ENCODE data around the gene LRR1. TPM values are rescaled to one million over a fixed set of nuclear protein-coding genes. Genes with fewer than 3 reads are reported as not detected.
"Not testable (repeated sequence)": the region's sequence is repeated elsewhere in the genome, so short reads cannot be mapped to it uniquely, and the experiment has no call there.

LRR1 gene
- total and polyA plus RNA-seq, 3 donors from 2014 or later = 23.8 to 85.7 (median 35.8) TPM

DNA sequence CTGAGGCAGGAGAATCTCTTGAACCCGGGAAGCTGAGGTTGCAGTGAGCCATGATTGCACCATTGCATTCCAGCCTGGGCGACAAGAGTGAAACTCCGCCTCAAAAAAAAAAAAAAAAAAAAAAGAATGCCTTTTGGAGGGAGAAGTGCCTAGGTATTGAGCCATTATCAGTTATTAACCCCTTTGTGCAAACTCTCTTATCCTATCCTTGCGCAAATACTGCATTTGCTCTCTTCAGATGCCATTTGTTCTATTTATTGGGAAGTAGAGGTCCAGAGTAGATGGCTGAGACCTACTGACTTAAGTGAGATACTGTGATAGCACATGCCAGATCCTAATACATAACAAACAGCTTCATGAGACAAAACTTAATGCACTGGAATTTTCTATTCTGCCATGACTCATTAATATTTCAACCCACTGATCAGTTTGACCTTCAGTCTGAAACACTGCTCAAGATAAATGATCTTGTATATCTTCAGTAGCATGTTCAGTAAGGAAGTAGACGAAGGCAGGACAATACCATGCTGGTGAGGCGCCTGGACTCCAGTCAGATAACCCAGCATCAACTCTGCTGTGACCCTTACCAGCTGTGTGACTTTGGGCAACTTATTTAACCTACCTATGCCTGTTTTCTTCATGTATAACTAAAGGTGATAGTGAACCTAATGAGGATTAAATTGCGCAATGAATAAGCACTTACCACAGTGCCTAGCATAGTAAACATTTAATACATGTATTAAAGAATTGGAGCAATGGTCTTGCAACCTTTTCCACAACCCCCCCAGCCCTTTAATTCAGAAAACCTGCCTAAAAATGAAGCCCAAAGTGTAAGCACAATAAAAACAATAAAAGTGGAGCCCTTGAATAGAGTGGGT is 42.0 kb downstream of the LRR1 start:
- no peak overlapping the region for H3K4me3 ChIP-seq
- no peaks in the 10 kb centered on the region for H3K36me3 ChIP-seq (ENCODE audit: low read depth, missing control alignments)
- DNase-seq = no peak
- peak overlapping the region in 1 of 2 donors; percentile 57 for H3K27ac ChIP-seq
- TF ChIP-seq POLR2A (IDR thresholded peaks at IDR 0.05) (no peak), CTCF (IDR thresholded peaks at IDR 0.05) (no peak)
- intact Hi-C loops (cut with DNase I; ENCODE audit: low total_unique reads) = no loop called here
- H3K4me1 ChIP-seq = peaks cover 27% of the 10 kb centered on the region
- WGBS, 2 donors = 89 to 91% methylated on average over 7 of the region's 7 CpGs
- H3K9me3 ChIP-seq = no peaks in the 10 kb centered on the region
- no peaks in the 10 kb centered on the region for H3K27me3 ChIP-seq

DNA sequence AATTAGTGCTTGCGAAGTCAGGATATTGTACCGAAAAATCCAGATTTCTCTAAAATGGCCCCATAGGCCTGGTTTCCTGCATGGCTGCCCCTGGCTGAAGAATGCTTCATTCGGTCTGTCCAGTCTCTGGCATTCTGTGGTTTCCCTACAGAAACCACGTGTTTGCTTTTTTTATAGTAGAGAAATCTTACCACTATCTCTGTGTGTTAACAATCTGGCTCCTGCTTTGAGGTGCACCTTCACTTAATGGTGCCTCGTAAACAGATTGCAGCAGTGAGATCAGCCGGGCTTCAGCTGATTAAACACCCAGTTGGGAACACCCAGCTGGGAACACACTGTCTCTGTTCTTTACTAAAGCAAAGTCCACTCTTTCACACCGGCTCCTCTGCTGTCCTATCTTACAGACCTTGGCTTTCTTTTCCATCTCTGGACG is 43.0 kb downstream of the LRR1 start:
- H3K9me3 ChIP-seq = no peaks in the 10 kb centered on the region
- no peak overlapping the region for H3K4me3 ChIP-seq
- DNase-seq = peak; percentile 55
- H3K36me3 ChIP-seq (ENCODE audit: low read depth, missing control alignments) = no peaks in the 10 kb centered on the region
- no peaks in the 10 kb centered on the region for H3K27me3 ChIP-seq
- intact Hi-C loops (cut with DNase I; ENCODE audit: low total_unique reads) = no loop called here
- WGBS, 2 donors = 48 to 57% methylated on average over 8 of the region's 8 CpGs
- H3K4me1 ChIP-seq = peaks cover 25% of the 10 kb centered on the region
- H3K27ac ChIP-seq = peak overlapping the region; percentile 24 to 57
- TF ChIP-seq POLR2A (IDR thresholded peaks at IDR 0.05) (no peak), CTCF (IDR thresholded peaks at IDR 0.05) (no peak)

DNA sequence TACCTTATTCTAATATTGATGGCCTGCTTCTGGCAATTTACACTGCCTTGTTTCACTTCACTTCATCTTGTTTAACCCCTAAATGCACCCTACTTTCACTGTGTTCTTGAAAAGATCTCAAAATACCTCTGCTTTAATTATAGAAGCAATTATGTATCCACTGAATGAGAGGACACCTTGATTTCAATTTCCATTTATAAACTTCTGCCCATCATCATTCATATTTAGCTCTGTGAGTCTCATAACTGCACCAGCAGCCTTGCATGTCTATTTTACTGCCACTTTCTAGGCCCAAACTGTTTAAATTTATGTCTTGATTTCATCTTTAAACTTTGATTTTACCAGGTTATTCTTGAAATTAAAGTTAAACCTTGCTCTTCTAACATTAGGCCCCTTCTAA is 43.4 kb downstream of the LRR1 start:
- Histone ChIP-seq H3K27ac (peak overlapping the region; percentile 24 to 57), H3K4me3 (no peak overlapping the region), H3K36me3 (ENCODE audit: low read depth, missing control alignments) (no peaks in the 10 kb centered on the region), H3K4me1 (peaks cover 20% of the 10 kb centered on the region), H3K9me3 (no peaks in the 10 kb centered on the region), H3K27me3 (no peaks in the 10 kb centered on the region)
- no peak for DNase-seq
- intact Hi-C loops (cut with DNase I; ENCODE audit: low total_unique reads) = no loop called here
- TF ChIP-seq POLR2A (IDR thresholded peaks at IDR 0.05) (no peak), CTCF (IDR thresholded peaks at IDR 0.05) (no peak)

- H3K27me3 ChIP-seq = no peaks in the 10 kb centered on the region
- H3K4me3 ChIP-seq = no peak overlapping the region
- no peak for DNase-seq
- no peaks in the 10 kb centered on the region for H3K36me3 ChIP-seq (ENCODE audit: low read depth, missing control alignments)
- H3K9me3 ChIP-seq = no peaks in the 10 kb centered on the region
- no peak overlapping the region for H3K27ac ChIP-seq
- no peak for TF ChIP-seq POLR2A (IDR thresholded peaks at IDR 0.05)
- TF ChIP-seq CTCF (IDR thresholded peaks at IDR 0.05) = no peak
- H3K4me1 ChIP-seq = no peaks in the 10 kb centered on the region
- WGBS, 2 donors = 95 to 97% methylated on average over 6 of the region's 6 CpGs
- intact Hi-C loops (cut with DNase I; ENCODE audit: low total_unique reads) = no loop called here
These were observed 54.8 kb downstream of the LRR1 start for GRCh38 chr14:49653508-49653907.

DNA sequence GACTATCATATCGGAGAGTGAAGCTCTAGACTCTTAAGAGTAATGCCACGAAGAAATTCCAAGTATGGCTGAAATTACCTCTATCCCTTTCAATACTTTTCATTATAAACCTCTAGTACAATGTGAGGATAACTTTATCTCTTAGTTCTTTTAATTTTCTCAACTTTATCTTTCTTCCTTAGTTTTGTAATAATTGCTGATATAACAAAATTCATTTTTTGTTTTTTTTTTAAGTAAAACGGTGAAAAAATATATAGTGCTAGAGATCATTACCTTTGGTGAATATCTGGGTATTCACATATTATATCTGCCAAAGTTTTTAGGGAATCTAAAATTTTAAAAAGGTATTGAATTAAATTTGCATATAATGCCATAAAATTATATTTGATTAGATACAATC is 55.8 kb downstream of the LRR1 start:
- TF ChIP-seq CTCF (IDR thresholded peaks at IDR 0.05) (no peak), POLR2A (IDR thresholded peaks at IDR 0.05) (no peak)

DNA sequence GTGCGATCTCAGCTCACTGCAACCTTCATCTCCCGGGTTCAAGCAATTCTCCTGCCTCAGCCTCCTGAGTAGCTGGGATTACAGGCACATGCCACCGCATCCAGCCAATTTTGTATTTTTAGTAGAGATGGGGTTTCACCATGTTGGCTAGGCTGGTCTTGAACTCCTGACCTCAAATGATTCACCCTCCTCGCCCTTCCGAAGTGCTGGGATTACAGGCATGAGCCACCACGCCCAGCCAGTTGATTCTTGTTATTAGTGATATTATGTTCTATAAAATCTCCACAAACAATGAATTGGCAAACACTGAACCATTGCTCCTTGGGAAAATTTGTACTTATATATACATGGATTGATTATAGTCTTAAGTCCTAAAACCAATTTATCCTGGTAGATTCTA is 58.8 kb downstream of the LRR1 start:
- H3K27me3 ChIP-seq; H3K9me3 ChIP-seq; H3K4me3 ChIP-seq; intact Hi-C loops (cut with DNase I; ENCODE audit: low total_unique reads); H3K36me3 ChIP-seq (ENCODE audit: low read depth, missing control alignments); H3K4me1 ChIP-seq; DNase-seq; H3K27ac ChIP-seq: not testable (repeated sequence)
- 95 to 97% methylated on average over 6 of the region's 6 CpGs for WGBS, 2 donors

More for the DNA sequence above, 55.8 kb downstream of the LRR1 start:
- 92 to 95% methylated on average over 3 of the region's 3 CpGs for WGBS, 2 donors
- H3K27ac ChIP-seq = no peak overlapping the region
- no peak overlapping the region for H3K4me3 ChIP-seq
- no peaks in the 10 kb centered on the region for H3K36me3 ChIP-seq (ENCODE audit: low read depth, missing control alignments)
- no peak for DNase-seq
- H3K27me3 ChIP-seq = no peaks in the 10 kb centered on the region
- intact Hi-C loops (cut with DNase I; ENCODE audit: low total_unique reads) = no loop called here
- no peaks in the 10 kb centered on the region for H3K4me1 ChIP-seq
- H3K9me3 ChIP-seq = no peaks in the 10 kb centered on the region
